GM21619 (cell line): ENCODE measurements around the gene HINT3.
"Not testable (repeated sequence)": the region's sequence is repeated elsewhere in the genome, so short reads cannot be mapped to it uniquely, and the experiment has no call there.

Source experiments
- ATAC-seq: cut with Tn5 transposase; IDR thresholded peaks from one replicate; pipeline ENCODE4 v1.9.1; 2021; ENCODE audit not compliant: unreplicated experiment

The HINT3 gene

GRCh38 chr6:125995972-125996580, 39.5 kb downstream of the HINT3 start:
- ATAC-seq = peak; percentile 97

- no peak for ATAC-seq
Observed at GRCh38 chr6:126002755-126003679, 46.4 kb downstream of the HINT3 start.

GRCh38 chr6:126007800-126008199, 51.2 kb downstream of the HINT3 start:
- ATAC-seq = no peak

- no peak for ATAC-seq
Observed at GRCh38 chr6:126010040-126010439, 53.5 kb downstream of the HINT3 start.

GRCh38 chr6:126015863-126016262, 59.3 kb downstream of the HINT3 start:
- no peak for ATAC-seq

GRCh38 chr6:126016591-126016990, 60.0 kb downstream of the HINT3 start:
- no peak for ATAC-seq

GRCh38 chr6:126017668-126018067, 61.1 kb downstream of the HINT3 start:
- no peak for ATAC-seq

- no peak for ATAC-seq
Observed at GRCh38 chr6:126020305-126021050, 63.9 kb downstream of the HINT3 start.

GRCh38 chr6:126023474-126023873, 66.9 kb downstream of the HINT3 start:
- not testable (repeated sequence) for ATAC-seq

GRCh38 chr6:126026001-126026400, 69.4 kb downstream of the HINT3 start:
- ATAC-seq = no peak

- ATAC-seq = no peak
Observed at GRCh38 chr6:126027601-126028000, 71.0 kb downstream of the HINT3 start.
